ENCODE measurements around the gene FGF11.

Gene FGF11

DNA sequence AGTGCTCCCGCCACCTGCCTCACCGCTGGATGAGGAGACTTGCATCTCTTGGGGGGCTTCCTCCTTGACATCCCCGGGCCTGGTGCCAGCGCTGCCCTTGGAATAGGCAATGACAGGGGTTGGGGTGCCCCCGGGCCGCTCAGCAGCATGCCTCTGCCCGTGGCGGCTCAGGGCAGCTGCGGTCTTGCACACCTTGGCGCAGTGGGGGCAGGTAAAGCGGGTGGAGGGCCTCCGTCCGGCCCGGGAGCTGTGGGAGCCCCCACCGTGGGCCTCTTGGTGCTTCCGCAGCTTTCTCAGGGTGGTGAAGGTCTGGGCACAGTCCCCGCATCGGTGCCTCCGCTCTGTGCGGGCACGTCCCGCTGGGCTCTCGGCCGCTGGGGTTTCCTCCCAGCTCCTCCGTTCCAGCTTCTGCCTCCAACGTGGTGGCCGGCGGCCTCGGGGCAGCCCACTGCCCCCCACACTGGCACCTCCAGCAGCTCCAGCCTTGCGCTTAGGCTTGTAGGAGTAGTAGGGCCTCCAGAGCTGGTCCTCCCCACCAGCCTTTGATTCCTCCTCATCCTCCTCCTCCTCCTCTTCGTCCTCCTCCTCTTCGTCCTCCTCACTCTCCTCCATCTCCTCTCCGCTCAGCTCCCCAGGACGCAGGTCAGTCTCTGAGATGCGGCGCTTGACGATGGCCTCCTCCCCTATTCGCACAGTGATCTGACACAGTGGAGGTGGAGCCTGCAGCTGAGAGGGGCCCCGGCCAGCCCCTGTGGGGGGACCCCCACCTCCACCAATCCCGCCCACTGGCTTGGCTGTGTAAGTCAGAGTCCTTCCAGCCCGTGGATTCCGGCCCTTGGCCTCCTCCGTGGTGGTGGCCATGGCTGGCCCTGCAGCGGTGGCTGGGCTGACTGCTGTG is 23.4 kb downstream of the FGF11 start:
- no peak for DNase-seq (ENCODE audit: extremely low spot score)
- TF ChIP-seq, protein P1, sequence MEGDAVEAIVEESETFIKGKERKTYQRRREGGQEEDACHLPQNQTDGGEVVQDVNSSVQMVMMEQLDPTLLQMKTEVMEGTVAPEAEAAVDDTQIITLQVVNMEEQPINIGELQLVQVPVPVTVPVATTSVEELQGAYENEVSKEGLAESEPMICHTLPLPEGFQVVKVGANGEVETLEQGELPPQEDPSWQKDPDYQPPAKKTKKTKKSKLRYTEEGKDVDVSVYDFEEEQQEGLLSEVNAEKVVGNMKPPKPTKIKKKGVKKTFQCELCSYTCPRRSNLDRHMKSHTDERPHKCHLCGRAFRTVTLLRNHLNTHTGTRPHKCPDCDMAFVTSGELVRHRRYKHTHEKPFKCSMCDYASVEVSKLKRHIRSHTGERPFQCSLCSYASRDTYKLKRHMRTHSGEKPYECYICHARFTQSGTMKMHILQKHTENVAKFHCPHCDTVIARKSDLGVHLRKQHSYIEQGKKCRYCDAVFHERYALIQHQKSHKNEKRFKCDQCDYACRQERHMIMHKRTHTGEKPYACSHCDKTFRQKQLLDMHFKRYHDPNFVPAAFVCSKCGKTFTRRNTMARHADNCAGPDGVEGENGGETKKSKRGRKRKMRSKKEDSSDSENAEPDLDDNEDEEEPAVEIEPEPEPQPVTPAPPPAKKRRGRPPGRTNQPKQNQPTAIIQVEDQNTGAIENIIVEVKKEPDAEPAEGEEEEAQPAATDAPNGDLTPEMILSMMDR (IDR thresholded peaks at IDR 0.05; ENCODE audit: control extremely low read depth, extremely low read depth, low read depth, missing control alignments) = no peak
- CTCF ChIA-PET = interaction anchor here (0.9 to 2.0 kb wide), 5 partner anchors 14 to 127 kb away, joined by 3 to 6 read pairs (median 3); partner anchors contain the start of gene SOX15
- POLR2A ChIA-PET = interaction anchor here (0.5 to 1.0 kb wide), 3 partner anchors 22 to 23 kb away, joined by 3 to 6 read pairs (median 3); partner anchors contain the start of gene POLR2A

DNA sequence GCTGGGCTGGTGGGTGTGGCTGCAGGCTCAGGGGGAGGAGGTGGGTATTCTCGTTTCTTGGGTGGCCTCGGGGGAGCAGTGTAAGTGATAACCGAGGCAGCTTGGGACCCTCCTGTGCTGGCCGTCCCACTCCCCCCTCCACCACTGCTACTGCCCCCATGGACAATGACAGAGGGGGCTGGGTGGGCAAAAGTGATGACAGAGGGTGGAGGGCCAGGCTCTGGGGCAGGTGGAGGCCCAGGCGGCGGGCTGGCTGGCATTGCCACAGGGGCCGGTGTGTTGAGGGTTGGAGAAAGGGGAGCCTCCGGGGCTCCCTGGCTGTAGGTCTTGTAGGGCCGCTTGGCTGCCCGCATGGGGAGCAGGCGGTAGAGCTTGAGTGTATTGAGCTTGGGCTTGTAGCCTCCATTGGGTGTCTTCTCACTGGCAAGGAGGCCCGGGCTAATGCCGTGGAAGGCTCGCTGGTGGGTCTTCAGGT is 24.1 kb downstream of the FGF11 start:
- POLR2A ChIA-PET = interaction anchor here (0.5 to 0.8 kb wide), 3 partner anchors 18 to 22 kb away, joined by 3 to 8 read pairs (median 6); partner anchors contain the start of gene POLR2A
- TF ChIP-seq, protein P1 (IDR thresholded peaks at IDR 0.05; ENCODE audit: control extremely low read depth, extremely low read depth, low read depth, missing control alignments) = no peak
- CTCF ChIA-PET = interaction anchor here (1.1 to 2.0 kb wide), 2 partner anchors 13 to 108 kb away, joined by 3 to 6 read pairs; no protein-coding TSS in a partner anchor
- no peak for DNase-seq (ENCODE audit: extremely low spot score)

DNA sequence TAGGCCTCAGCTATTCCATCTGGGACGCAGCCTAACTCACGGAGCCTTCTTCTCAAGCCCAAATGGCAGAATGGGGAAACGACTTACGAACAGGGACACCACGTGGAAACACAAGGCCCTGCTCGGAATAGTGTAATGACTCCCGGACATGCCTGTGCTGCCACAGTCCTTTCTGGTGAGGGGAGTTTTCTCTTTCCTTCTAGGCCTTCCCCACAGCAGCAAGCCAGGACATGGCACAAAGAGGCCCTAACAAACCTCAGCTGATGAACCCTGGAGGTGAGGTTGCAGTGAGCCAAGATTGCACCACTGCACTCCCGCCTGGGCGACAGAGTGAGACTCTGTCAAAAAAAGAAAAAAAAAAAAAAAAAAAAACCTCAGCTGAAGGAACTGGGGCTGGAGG is 24.8 kb downstream of the FGF11 start:
- TF ChIP-seq, protein P1 (IDR thresholded peaks at IDR 0.05; ENCODE audit: control extremely low read depth, extremely low read depth, low read depth, missing control alignments) = no peak
- ChIA-PET CTCF (interaction anchor here (1.9 kb wide), 1 partner anchor 12 kb away, joined by 4 read pairs; no protein-coding TSS in a partner anchor), POLR2A (interaction anchor here (0.6 to 0.8 kb wide), 2 partner anchors 19 to 98 kb away, joined by 4 to 8 read pairs; no protein-coding TSS in a partner anchor)
- DNase-seq (ENCODE audit: extremely low spot score) = no peak

DNA sequence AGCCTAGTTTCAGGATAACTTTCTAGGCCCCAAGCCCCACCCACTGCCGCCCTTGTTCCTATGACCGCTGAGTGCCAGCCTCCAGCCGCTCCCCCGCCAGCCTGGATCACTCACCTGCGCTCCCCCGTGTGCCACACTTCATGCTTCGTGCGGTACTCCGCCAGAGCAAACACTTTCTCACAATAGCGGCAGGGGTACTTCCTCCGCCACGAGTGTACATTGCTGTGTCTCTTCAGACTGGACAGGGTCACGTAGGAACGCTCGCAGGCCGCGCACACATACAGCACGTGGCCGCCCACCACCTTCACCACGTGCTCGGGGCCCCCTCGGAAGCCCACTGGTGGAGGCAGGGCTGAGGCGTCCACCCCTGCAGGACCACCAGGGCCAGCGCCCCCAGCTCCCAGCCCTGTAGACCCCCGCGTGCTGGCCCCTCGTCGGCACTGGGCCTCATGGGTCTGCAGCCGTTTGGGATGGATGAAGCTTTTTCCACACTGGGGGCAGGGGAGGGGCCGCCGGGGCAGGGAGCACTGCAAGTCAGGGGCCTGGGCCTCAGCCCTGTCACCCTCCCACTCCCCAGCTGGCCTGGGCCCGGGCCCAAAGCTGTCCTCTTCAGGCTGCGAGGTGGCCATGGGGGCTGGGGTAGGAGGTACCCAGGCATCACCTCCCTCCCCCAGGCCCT is 26.4 kb downstream of the FGF11 start:
- CTCF ChIA-PET = interaction anchor here (1.3 to 1.9 kb wide), 3 partner anchors 10 kb away, joined by 3 to 6 read pairs (median 4); no protein-coding TSS in a partner anchor
- POLR2A ChIA-PET = interaction anchor here (0.7 to 1.1 kb wide), 2 partner anchors 61 to 78 kb away, joined by 3 read pairs; no protein-coding TSS in a partner anchor
- no peak for DNase-seq (ENCODE audit: extremely low spot score)
- TF ChIP-seq, protein P1 (IDR thresholded peaks at IDR 0.05; ENCODE audit: control extremely low read depth, extremely low read depth, low read depth, missing control alignments) = no peak

DNA sequence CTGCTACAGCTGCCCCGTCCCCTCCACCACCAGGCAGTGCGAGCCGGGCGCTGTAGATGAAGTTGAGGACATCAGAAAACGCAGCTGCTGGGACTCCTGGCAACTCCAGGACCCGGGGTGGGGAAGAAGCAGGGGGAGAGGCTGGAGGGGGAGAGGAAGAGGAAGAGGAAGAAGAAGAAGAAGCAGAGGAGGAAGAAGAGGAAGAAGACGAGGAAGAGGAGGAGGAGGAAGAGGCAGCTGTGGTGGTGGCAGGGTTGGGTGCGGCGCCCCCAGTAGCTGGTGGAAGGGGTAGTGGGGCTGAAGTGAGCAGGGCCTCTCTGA is 27.0 kb downstream of the FGF11 start:
- ChIA-PET POLR2A (interaction anchor here (0.7 to 1.6 kb wide), 3 partner anchors 18 to 77 kb away, joined by 3 to 5 read pairs (median 3); partner anchors contain the start of gene POLR2A), CTCF (interaction anchor here (1.3 to 1.9 kb wide), 3 partner anchors 9 to 19 kb away, joined by 3 to 6 read pairs (median 3); no protein-coding TSS in a partner anchor)
- DNase-seq (ENCODE audit: extremely low spot score) = no peak
- TF ChIP-seq, protein P1 (IDR thresholded peaks at IDR 0.05; ENCODE audit: control extremely low read depth, extremely low read depth, low read depth, missing control alignments) = no peak

All from GM10248 (cell line).